Measurements from ENCODE around the gene NUTF2.

NUTF2 gene

GRCh38 chr16:67837811-67838210, 8.9 kb upstream of the NUTF2 start:
- DNase-seq (ENCODE audit: low read depth), result no peak

GRCh38 chr16:67841198-67841815, 5.4 kb upstream of the NUTF2 start:
- no peak for DNase-seq (ENCODE audit: low read depth)

GRCh38 chr16:67841816-67842508, 4.8 kb upstream of the NUTF2 start, which contains the start of gene THAP11:
Gene THAP11 (plus strand): TSS chr16:67842320. CDS start chr16:67842555, 235 bp downstream.
- DNase-seq (ENCODE audit: low read depth), result peak; percentile 88

GRCh38 chr16:67842509-67843342, 4.0 kb upstream of the NUTF2 start:
- peak; percentile 17 for DNase-seq (ENCODE audit: low read depth)

GRCh38 chr16:67843343-67843765, 3.4 kb upstream of the NUTF2 start:
- DNase-seq (ENCODE audit: low read depth), result no peak

- no peak for DNase-seq (ENCODE audit: low read depth)
These were observed 2.2 kb upstream of the NUTF2 start for GRCh38 chr16:67844497-67844896.

- no peak for DNase-seq (ENCODE audit: low read depth)
These were observed 1.3 kb upstream of the NUTF2 start for GRCh38 chr16:67845291-67846062.

GRCh38 chr16:67846063-67846319, 742 bp upstream of the NUTF2 start:
- no peak for DNase-seq (ENCODE audit: low read depth)

- no peak for DNase-seq (ENCODE audit: low read depth)
These were observed 530 bp downstream of the NUTF2 start, which contains the start of gene CENPT for GRCh38 chr16:67847064-67847861. Gene CENPT (minus strand): TSS chr16:67847693. CDS start chr16:67833859, 13,834 bp downstream.

GRCh38 chr16:67848118-67848517, 1.4 kb downstream of the NUTF2 start:
- DNase-seq (ENCODE audit: low read depth), result no peak

- no peak for DNase-seq (ENCODE audit: low read depth)
These were observed 6.9 kb downstream of the NUTF2 start for GRCh38 chr16:67853670-67854069.

GRCh38 chr16:67855789-67856188, 9.1 kb downstream of the NUTF2 start:
- no peak for DNase-seq (ENCODE audit: low read depth)

GRCh38 chr16:67856927-67857546, 10.3 kb downstream of the NUTF2 start:
- DNase-seq (ENCODE audit: low read depth), result no peak

GRCh38 chr16:67857547-67858233, 11.0 kb downstream of the NUTF2 start:
- DNase-seq (ENCODE audit: low read depth), result peak; percentile 84

GRCh38 chr16:67858500-67858899, 11.8 kb downstream of the NUTF2 start:
- DNase-seq (ENCODE audit: low read depth), result no peak

GRCh38 chr16:67860589-67861398, 14.1 kb downstream of the NUTF2 start:
- peak; percentile 57 for DNase-seq (ENCODE audit: low read depth)

- no peak for DNase-seq (ENCODE audit: low read depth)
These were observed 15.1 kb downstream of the NUTF2 start for GRCh38 chr16:67861877-67862276.

- peak; percentile 9 for DNase-seq (ENCODE audit: low read depth)
These were observed 16.2 kb downstream of the NUTF2 start for GRCh38 chr16:67862623-67863583.
